Measurements from ENCODE around the gene LAMP5. TPM values are rescaled to one million over a fixed set of nuclear protein-coding genes. Genes with fewer than 3 reads are reported as not detected.

LAMP5 gene
- total RNA-seq, 1 donor from 2014 or later, result 0.80 TPM

- no peaks in the 10 kb centered on the region for H3K9me3 Mint-ChIP-seq (ENCODE audit: unreplicated experiment)
- H3K27me3 Mint-ChIP-seq (ENCODE audit: unreplicated experiment), result no peaks in the 10 kb centered on the region
- no peak overlapping the region for H3K4me3 Mint-ChIP-seq (ENCODE audit: unreplicated experiment)
- no peak for DNase-seq (ENCODE audit: low spot score)
- TF ChIP-seq CTCF (IDR thresholded peaks at IDR 0.05; ENCODE audit: unreplicated experiment), result no peak
- H3K36me3 Mint-ChIP-seq (ENCODE audit: low read depth, unreplicated experiment), result no peaks in the 10 kb centered on the region
- no peaks in the 10 kb centered on the region for H3K4me1 Mint-ChIP-seq (ENCODE audit: unreplicated experiment)
- no peak overlapping the region for H3K27ac Mint-ChIP-seq (ENCODE audit: unreplicated experiment)
These were observed 9.2 kb downstream of the LAMP5 start for GRCh38 chr20:9523636-9524035.

GRCh38 chr20:9531581-9531980, 17.2 kb downstream of the LAMP5 start:
- Mint-ChIP-seq H3K4me1 (ENCODE audit: unreplicated experiment) (peaks cover 5% of the 10 kb centered on the region), H3K27me3 (ENCODE audit: unreplicated experiment) (no peaks in the 10 kb centered on the region), H3K4me3 (ENCODE audit: unreplicated experiment) (no peak overlapping the region), H3K27ac (ENCODE audit: unreplicated experiment) (no peak overlapping the region), H3K9me3 (ENCODE audit: unreplicated experiment) (no peaks in the 10 kb centered on the region), H3K36me3 (ENCODE audit: low read depth, unreplicated experiment) (no peaks in the 10 kb centered on the region)
- no peak for TF ChIP-seq CTCF (IDR thresholded peaks at IDR 0.05; ENCODE audit: unreplicated experiment)
- no peak for DNase-seq (ENCODE audit: low spot score)

GRCh38 chr20:9532069-9532838, 17.9 kb downstream of the LAMP5 start:
- H3K27me3 Mint-ChIP-seq (ENCODE audit: unreplicated experiment), result peaks cover 1% of the 10 kb centered on the region
- no peak overlapping the region for H3K27ac Mint-ChIP-seq (ENCODE audit: unreplicated experiment)
- no peaks in the 10 kb centered on the region for H3K36me3 Mint-ChIP-seq (ENCODE audit: low read depth, unreplicated experiment)
- H3K9me3 Mint-ChIP-seq (ENCODE audit: unreplicated experiment), result no peaks in the 10 kb centered on the region
- TF ChIP-seq CTCF (IDR thresholded peaks at IDR 0.05; ENCODE audit: unreplicated experiment), result no peak
- no peak overlapping the region for H3K4me3 Mint-ChIP-seq (ENCODE audit: unreplicated experiment)
- no peak for DNase-seq (ENCODE audit: low spot score)
- H3K4me1 Mint-ChIP-seq (ENCODE audit: unreplicated experiment), result peaks cover 5% of the 10 kb centered on the region

- no peak overlapping the region for H3K27ac Mint-ChIP-seq (ENCODE audit: unreplicated experiment)
- H3K27me3 Mint-ChIP-seq (ENCODE audit: unreplicated experiment), result peaks cover 1% of the 10 kb centered on the region
- peaks cover 5% of the 10 kb centered on the region for H3K4me1 Mint-ChIP-seq (ENCODE audit: unreplicated experiment)
- H3K4me3 Mint-ChIP-seq (ENCODE audit: unreplicated experiment), result no peak overlapping the region
- no peaks in the 10 kb centered on the region for H3K9me3 Mint-ChIP-seq (ENCODE audit: unreplicated experiment)
- DNase-seq (ENCODE audit: low spot score), result no peak
- no peak for TF ChIP-seq CTCF (IDR thresholded peaks at IDR 0.05; ENCODE audit: unreplicated experiment)
- no peaks in the 10 kb centered on the region for H3K36me3 Mint-ChIP-seq (ENCODE audit: low read depth, unreplicated experiment)
These were observed 19.6 kb downstream of the LAMP5 start for GRCh38 chr20:9534025-9534424.

- Mint-ChIP-seq H3K27me3 (ENCODE audit: unreplicated experiment) (peaks cover 3% of the 10 kb centered on the region), H3K36me3 (ENCODE audit: low read depth, unreplicated experiment) (no peaks in the 10 kb centered on the region), H3K27ac (ENCODE audit: unreplicated experiment) (no peak overlapping the region), H3K9me3 (ENCODE audit: unreplicated experiment) (no peaks in the 10 kb centered on the region), H3K4me3 (ENCODE audit: unreplicated experiment) (no peak overlapping the region), H3K4me1 (ENCODE audit: unreplicated experiment) (peaks cover under 1% of the 10 kb centered on the region)
- DNase-seq (ENCODE audit: low spot score), result no peak
- no peak for TF ChIP-seq CTCF (IDR thresholded peaks at IDR 0.05; ENCODE audit: unreplicated experiment)
These were observed 21.1 kb downstream of the LAMP5 start for GRCh38 chr20:9535449-9535848.
